CD14-positive monocyte (primary cell): Measurements from ENCODE around the gene WDR17. TPM values are rescaled to one million over a fixed set of nuclear protein-coding genes. Genes with fewer than 3 reads are reported as not detected.

ENCODE experiments used
- DNase-seq, 3 donors: peaks; one replicate each; pipeline ENCODE4 v3.0.0-alpha.2; 2011 to 2022
- H2AFZ ChIP-seq: 2 replicates; pipeline ENCODE4 v1.6.0; 2012; ENCODE audit warnings: mild to moderate bottlenecking, low read depth, low read length, inconsistent platforms; ENCODE audit not compliant: insufficient read depth, poor library complexity, severe bottlenecking
- H3K27ac ChIP-seq, 2 donors: 1 replicate in 1 of 2; 2 replicates in 1 of 2; pipeline ENCODE4 v1.5.1; 2012 to 2013; ENCODE audit warnings: low read length in 2 of 2, control low read depth in 1 of 2, inconsistent platforms in 1 of 2, low read depth in 1 of 2, mild to moderate bottlenecking in 1 of 2
- H3K27me3 ChIP-seq, 2 donors: one replicate each; pipeline versions ENCODE4 v1.6.0 to v1.6.1; 2011 to 2013; ENCODE audit warnings: low read length in 2 of 2; ENCODE audit not compliant: control insufficient read depth in 2 of 2, insufficient read depth in 2 of 2
- H3K36me3 ChIP-seq, 2 donors: replicated peaks in 1 of 2; 1 replicate in 1 of 2; 2 replicates in 1 of 2; pipeline versions ENCODE4 v1.5.1 to v1.6.1; 2012 to 2013; ENCODE audit warnings: low read length in 2 of 2, control low read depth in 1 of 2, inconsistent platforms in 1 of 2, mild to moderate bottlenecking in 1 of 2; ENCODE audit not compliant: insufficient read depth in 2 of 2, control insufficient read depth in 1 of 2
- H3K4me1 ChIP-seq, 2 donors: 1 replicate in 1 of 2; 2 replicates in 1 of 2; pipeline versions ENCODE4 v1.5.1 to v1.6.1; 2012 to 2013; ENCODE audit warnings: low read length in 2 of 2, control low read depth in 1 of 2, inconsistent platforms in 1 of 2, mild to moderate bottlenecking in 1 of 2, moderate library complexity in 1 of 2; ENCODE audit not compliant: insufficient read depth in 2 of 2, control insufficient read depth in 1 of 2
- H3K4me2 ChIP-seq: replicated peaks from 2 replicates; pipeline ENCODE3; 2012; ENCODE audit warnings: low read length, moderate library complexity, mild to moderate bottlenecking; ENCODE audit not compliant: poor library complexity, severe bottlenecking; ENCODE audit errors: extremely low read depth
- H3K4me3 ChIP-seq, 3 experiments: fragments of 200-600 bp in 1 of 3; sonication (generic) in 1 of 3; replicated peaks in 1 of 3; 1 replicate in 2 of 3; 2 replicates in 1 of 3; pipeline ENCODE4 v1.5.1; 2011 to 2013; ENCODE audit warnings: low read length in 3 of 3, mild to moderate bottlenecking in 3 of 3, control low read depth in 2 of 3, low read depth in 2 of 3, inconsistent platforms in 1 of 3, moderate library complexity in 1 of 3
- H3K79me2 ChIP-seq: 2 replicates; pipeline ENCODE4 v1.6.0; 2012; ENCODE audit warnings: mild to moderate bottlenecking, control low read depth, inconsistent platforms, low read length, moderate library complexity; ENCODE audit not compliant: insufficient read depth
- H3K9ac ChIP-seq: 2 replicates; pipeline ENCODE4 v1.6.0; 2017; ENCODE audit warnings: low read length, mild to moderate bottlenecking; ENCODE audit not compliant: insufficient read depth, poor library complexity, severe bottlenecking
- H3K9me3 ChIP-seq, 2 donors: replicated peaks in 1 of 2; 1 replicate in 1 of 2; 2 replicates in 1 of 2; pipeline versions ENCODE4 v1.5.1 to v1.6.1; 2012 to 2013; ENCODE audit warnings: low read length in 2 of 2, control low read depth in 1 of 2; ENCODE audit not compliant: control insufficient read depth in 1 of 2, insufficient read depth in 1 of 2
- H4K20me1 ChIP-seq: 2 replicates; pipeline ENCODE4 v1.6.0; 2012; ENCODE audit warnings: mild to moderate bottlenecking, low read length, control low read depth, moderate library complexity; ENCODE audit not compliant: insufficient read depth
- H3K27ac Mint-ChIP-seq, 7 donors: one replicate each; pipeline ENCODE4 v1.8.0; 2020; ENCODE audit warnings: mild to moderate bottlenecking in 7 of 7, mixed read lengths in 7 of 7, moderate library complexity in 6 of 7, inconsistent platforms in 2 of 7
- H3K27me3 Mint-ChIP-seq, 3 donors: one replicate each; pipeline ENCODE4 v1.8.0; 2021 to 2022; ENCODE audit warnings: low read depth in 3 of 3, mild to moderate bottlenecking in 3 of 3, mixed read lengths in 3 of 3, moderate library complexity in 3 of 3, inconsistent platforms in 1 of 3
- H3K36me3 Mint-ChIP-seq, 2 donors: one replicate each; pipeline ENCODE4 v1.8.0; 2020; ENCODE audit warnings: mixed read lengths in 2 of 2, inconsistent platforms in 1 of 2, mild to moderate bottlenecking in 1 of 2
- H3K4me1 Mint-ChIP-seq: one replicate; pipeline ENCODE4 v1.8.0; 2020; ENCODE audit warnings: mild to moderate bottlenecking, mixed read lengths
- H3K4me3 Mint-ChIP-seq, 2 donors: one replicate each; pipeline ENCODE4 v1.8.0; 2020; ENCODE audit warnings: mild to moderate bottlenecking in 2 of 2, mixed read lengths in 2 of 2, moderate library complexity in 1 of 2
- H3K9me3 Mint-ChIP-seq, 7 donors: one replicate each; pipeline ENCODE4 v1.8.0; 2020 to 2022; ENCODE audit warnings: mixed read lengths in 7 of 7, mild to moderate bottlenecking in 6 of 7, moderate library complexity in 6 of 7, inconsistent platforms in 2 of 7
- WGBS: methylation state at CpG from one replicate; pipeline ENCODE4 v1.1.5; 2013; ENCODE audit warnings: missing lambda C conversion rate; ENCODE audit not compliant: insufficient coverage; 5-methylcytosine and 5-hydroxymethylcytosine counted together
- intact Hi-C, 2 donors: fragments of 100-400 bp; cut with micrococcal nuclease; formaldehyde crosslinking; loops; one replicate each; pipeline versions ENCODE4 v1.15.0 to v1.15.1; 2023
- polyA plus RNA-seq, 3 donors: library from polyadenylated mRNA; depleted of rRNA in 1 of 3; unstranded in 2 of 3; stranded (reverse) in 1 of 3; fragments of 300-500 nt in 2 of 3; fragments of >200 nt in 1 of 3; fragmentation: Illumina TruSeq in 2 of 3; gene quantifications; 1 replicate in 2 of 3; 2 replicates in 1 of 3; pipeline ENCODE4 v1.2.3, GENCODE V29; 2012 to 2021
- TF ChIP-seq, protein P1 (sequence below): fragments of 200-600 bp; IDR thresholded peaks from one replicate; pipeline ENCODE4 v1.8.0; 2022; ENCODE audit warnings: antibody characterized with exemption, mild to moderate bottlenecking

WDR17 gene
- polyA plus RNA-seq, 3 donors, result 0.22 to 2.1 (median 1.1) TPM

DNA sequence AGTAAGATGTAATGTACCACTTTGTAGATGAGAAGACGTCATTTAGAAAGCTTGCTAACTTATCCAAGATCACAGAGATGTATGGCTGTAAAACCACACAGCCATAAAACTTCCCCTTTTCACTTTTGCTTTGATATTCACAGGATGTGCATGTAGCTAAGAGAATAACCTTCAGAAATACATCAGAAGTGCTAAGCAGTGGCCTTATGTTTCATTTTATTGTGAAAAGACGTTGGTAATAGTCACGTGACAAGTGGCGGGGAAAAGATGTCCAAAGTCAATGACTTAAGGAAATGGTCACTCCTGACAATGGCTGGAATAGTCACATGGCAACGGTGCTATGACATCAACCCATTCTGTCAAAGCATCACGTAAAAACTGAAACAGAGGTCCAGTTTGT lies 12.9 kb upstream of the WDR17 start:
- Mint-ChIP-seq H3K4me3 (no peak overlapping the region), H3K36me3 (no peaks in the 10 kb centered on the region), H3K4me1 (peaks cover 5% of the 10 kb centered on the region), H3K27ac (peak overlapping the region in 1 of 7 donors; percentile 24), H3K9me3 (peaks cover 0 to 3% (median 0%) of the 10 kb centered on the region in 7 donors), H3K27me3 (peaks cover 0 to 2% (median 0%) of the 10 kb centered on the region in 3 donors)
- Histone ChIP-seq H3K27me3 (no peaks in the 10 kb centered on the region), H3K4me1 (no peaks in the 10 kb centered on the region), H3K9me3 (no peaks in the 10 kb centered on the region), H3K4me2 (no peak overlapping the region), H3K4me3 (no peak overlapping the region), H3K27ac (no peak overlapping the region), H3K36me3 (no peaks in the 10 kb centered on the region), H4K20me1 (no peaks in the 10 kb centered on the region), H3K9ac (no peak overlapping the region), H3K79me2 (no peaks in the 10 kb centered on the region), H2AFZ (no peak overlapping the region)
- peak; percentile 9 to 40 (median 12) for DNase-seq
- intact Hi-C loops, result no loop called here
- TF ChIP-seq, protein P1, sequence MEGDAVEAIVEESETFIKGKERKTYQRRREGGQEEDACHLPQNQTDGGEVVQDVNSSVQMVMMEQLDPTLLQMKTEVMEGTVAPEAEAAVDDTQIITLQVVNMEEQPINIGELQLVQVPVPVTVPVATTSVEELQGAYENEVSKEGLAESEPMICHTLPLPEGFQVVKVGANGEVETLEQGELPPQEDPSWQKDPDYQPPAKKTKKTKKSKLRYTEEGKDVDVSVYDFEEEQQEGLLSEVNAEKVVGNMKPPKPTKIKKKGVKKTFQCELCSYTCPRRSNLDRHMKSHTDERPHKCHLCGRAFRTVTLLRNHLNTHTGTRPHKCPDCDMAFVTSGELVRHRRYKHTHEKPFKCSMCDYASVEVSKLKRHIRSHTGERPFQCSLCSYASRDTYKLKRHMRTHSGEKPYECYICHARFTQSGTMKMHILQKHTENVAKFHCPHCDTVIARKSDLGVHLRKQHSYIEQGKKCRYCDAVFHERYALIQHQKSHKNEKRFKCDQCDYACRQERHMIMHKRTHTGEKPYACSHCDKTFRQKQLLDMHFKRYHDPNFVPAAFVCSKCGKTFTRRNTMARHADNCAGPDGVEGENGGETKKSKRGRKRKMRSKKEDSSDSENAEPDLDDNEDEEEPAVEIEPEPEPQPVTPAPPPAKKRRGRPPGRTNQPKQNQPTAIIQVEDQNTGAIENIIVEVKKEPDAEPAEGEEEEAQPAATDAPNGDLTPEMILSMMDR, result no peak
- 0% methylated on average over 3 of the region's 6 CpGs for WGBS

DNA sequence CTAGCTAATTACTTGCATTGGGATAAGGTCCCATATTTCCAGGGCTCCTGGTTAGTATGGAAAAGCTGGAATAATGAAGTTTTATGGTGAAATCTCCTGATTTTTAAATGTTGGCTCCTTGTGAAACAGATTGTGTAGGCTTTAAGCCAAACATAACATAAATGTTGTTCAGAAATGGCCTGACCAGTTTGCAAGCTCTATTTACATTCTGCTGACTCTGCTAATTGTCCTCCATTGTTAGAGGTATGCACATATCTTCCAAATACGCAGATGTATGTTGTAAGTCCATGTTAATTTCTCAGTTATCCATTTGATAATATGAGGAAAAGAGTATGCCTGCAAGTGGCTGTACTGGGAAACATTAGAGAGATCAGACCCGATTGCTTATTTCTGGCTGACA lies 11.9 kb upstream of the WDR17 start:
- Histone ChIP-seq H3K79me2 (no peaks in the 10 kb centered on the region), H3K9me3 (no peaks in the 10 kb centered on the region), H3K36me3 (no peaks in the 10 kb centered on the region), H3K27me3 (no peaks in the 10 kb centered on the region), H2AFZ (no peak overlapping the region), H3K27ac (no peak overlapping the region), H3K4me1 (no peaks in the 10 kb centered on the region), H3K9ac (no peak overlapping the region), H3K4me2 (no peak overlapping the region), H4K20me1 (no peaks in the 10 kb centered on the region), H3K4me3 (no peak overlapping the region)
- no CpG with 5 or more reads among the region's 2 CpGs for WGBS
- Mint-ChIP-seq H3K27me3 (no peaks in the 10 kb centered on the region), H3K36me3 (no peaks in the 10 kb centered on the region), H3K4me1 (peaks cover 5% of the 10 kb centered on the region), H3K4me3 (no peak overlapping the region), H3K27ac (no peak overlapping the region), H3K9me3 (peaks cover 0 to 3% (median 0%) of the 10 kb centered on the region in 7 donors)
- TF ChIP-seq, protein P1, result no peak
- DNase-seq, result no peak
- intact Hi-C loops, result no loop called here
